Measurements from ENCODE around the gene MAP3K14. TPM values are rescaled to one million over a fixed set of nuclear protein-coding genes. Genes with fewer than 3 reads are reported as not detected.
A peak's percentile ranks its signal among the peaks of the same experiment; 100 is the strongest.

Gene MAP3K14
- total RNA-seq, 1 donor from 2014 or later = 14.8 TPM

DNA sequence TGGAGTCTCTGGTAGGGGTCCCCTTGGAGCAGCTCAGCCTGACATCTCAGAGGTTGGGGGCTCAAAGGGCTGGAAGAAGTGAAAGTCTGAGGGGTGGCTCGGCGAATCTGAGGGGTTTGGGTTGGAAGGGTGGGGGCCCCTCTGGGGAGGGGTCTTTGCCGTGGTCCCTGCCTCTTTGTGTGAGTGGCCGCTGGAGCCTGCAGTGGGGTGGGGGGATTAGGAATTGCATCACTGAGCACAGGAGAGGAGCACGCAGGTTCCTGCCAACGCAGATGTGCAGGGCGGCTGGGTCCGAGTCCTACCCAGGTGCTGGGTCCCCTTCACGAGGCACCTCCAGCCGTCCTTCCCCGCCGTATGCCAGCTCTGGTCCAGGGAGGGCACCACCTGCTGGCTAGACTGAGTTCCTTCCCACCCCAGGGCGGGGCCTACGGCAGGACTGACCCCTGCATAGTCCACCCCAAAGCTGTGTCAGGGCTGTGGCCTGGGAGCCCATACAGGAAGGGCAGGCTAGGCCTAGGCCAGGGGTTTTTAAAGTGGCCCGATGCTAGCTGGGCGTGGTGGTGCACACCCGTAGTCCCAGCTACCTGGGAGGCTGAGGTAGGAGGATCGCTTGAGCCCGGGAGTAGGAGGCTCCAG, 85.2 kb downstream of the MAP3K14 start:
- Histone ChIP-seq H3K27ac (replicated peaks) (peak overlapping the region; percentile 84), H3K4me1 (peaks cover 54% of the 10 kb centered on the region), H3K9me3 (replicated peaks) (no peaks in the 10 kb centered on the region), H3K27me3 (ENCODE audit: low read depth) (no peaks in the 10 kb centered on the region), H3K36me3 (peaks cover 5% of the 10 kb centered on the region), H3K4me3 (no peak overlapping the region)
- intact Hi-C loops (cut with micrococcal nuclease) = no loop called here
- no peak for DNase-seq
- peak; percentile 42 for TF ChIP-seq CTCF (IDR thresholded peaks at IDR 0.05; ENCODE audit: borderline replicate concordance)

DNA sequence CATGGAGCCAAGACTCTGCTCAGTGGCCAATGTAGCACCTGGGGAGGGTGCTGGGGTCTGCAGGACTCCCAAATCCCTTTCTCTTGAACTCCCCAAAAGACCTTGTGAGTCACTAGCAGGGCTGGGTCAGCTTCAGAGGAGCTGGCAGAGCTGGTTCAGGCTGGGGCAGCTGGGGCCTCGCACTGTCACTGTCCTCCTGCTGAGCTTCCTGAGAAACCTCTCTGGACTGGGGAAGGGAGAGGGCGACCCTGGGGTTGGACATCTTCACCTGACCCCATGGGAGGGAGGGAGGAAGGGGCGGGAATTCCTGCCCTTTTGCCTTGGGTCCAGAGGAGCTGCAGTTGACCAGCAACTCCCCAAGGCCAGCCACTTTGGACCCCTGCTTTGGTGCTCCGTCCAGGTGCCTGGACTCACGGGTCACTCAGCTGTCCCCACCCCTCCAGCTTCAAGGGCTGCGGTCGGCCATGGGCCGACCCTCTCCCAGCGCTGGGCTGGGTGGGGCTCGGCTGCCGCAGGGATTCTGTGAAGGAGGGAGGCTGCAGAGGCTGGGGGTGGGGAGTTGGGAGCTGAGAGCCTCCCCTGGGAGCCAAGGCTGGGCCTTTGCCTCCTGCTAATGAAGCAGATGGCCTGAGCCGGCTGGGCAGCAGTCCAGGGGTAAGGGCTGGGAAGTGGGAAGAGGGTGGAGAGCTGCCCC, 85.9 kb downstream of the MAP3K14 start:
- Histone ChIP-seq H3K9me3 (replicated peaks) (no peaks in the 10 kb centered on the region), H3K27ac (replicated peaks) (peak overlapping the region; percentile 84), H3K4me1 (peaks cover 60% of the 10 kb centered on the region), H3K36me3 (no peaks in the 10 kb centered on the region), H3K27me3 (ENCODE audit: low read depth) (no peaks in the 10 kb centered on the region), H3K4me3 (no peak overlapping the region)
- TF ChIP-seq CTCF (IDR thresholded peaks at IDR 0.05; ENCODE audit: borderline replicate concordance) = no peak
- DNase-seq = peak; percentile 77
- intact Hi-C loops (cut with micrococcal nuclease) = no loop called here

DNA sequence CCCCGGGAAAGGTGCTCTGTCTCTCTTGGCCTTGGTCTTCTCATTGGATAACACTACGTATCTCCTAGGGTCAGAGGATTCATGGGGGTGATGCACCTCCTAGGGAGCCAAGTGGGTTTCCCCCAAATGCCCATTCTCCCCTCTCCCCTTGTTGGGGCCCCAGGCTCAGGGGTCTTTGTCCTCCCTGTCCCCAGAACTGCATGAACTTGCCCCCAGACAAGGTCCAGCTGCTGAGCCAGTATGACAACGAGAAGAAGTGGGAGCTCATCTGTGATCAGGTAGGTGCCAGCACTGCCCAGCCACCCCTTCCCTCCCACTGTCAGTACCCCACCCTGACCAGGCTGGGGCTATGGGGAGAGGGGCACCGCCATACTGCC, 86.4 kb downstream of the MAP3K14 start:
- Histone ChIP-seq H3K36me3 (no peaks in the 10 kb centered on the region), H3K27ac (replicated peaks) (peak overlapping the region; percentile 84), H3K4me1 (peaks cover 66% of the 10 kb centered on the region), H3K4me3 (no peak overlapping the region), H3K27me3 (ENCODE audit: low read depth) (no peaks in the 10 kb centered on the region), H3K9me3 (replicated peaks) (no peaks in the 10 kb centered on the region)
- TF ChIP-seq CTCF (IDR thresholded peaks at IDR 0.05; ENCODE audit: borderline replicate concordance) = no peak
- intact Hi-C loops (cut with micrococcal nuclease) = no loop called here
- DNase-seq = no peak

DNA sequence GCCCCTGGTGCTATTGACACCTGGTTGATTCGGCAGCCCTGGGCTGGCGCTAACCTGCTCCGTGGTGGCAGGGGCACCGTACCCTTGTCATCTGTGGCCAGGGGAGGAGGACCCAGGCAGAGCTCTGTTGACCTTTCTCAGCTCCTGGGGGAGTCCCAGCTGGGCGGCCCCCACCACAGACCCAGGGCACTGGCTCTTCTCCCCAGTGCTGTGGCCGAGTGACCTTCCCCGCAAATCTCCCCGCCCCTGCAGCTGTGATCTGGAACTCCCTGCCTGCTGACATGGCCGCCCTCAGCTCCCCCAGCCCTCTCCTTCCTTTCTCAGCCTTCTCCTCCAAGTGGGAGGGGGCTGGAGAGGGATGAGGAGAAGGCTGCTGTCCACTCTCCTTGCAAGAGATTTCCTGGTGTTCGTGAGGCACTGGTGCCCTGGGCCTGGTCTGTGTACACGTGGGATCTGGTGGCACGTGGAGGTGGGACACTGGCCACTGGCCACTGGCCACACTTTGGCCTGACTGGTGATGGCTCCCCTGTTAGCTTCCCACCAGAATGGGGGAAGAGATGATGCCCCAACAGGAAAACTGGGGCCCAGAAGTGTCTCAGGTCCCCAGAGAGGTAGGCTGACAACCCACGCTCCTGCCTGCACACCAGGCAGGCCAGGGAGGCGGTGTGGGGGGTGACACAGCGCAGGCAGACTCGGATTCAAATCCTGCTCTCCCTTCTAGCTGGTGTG, 87.0 kb downstream of the MAP3K14 start:
- no peaks in the 10 kb centered on the region for H3K36me3 ChIP-seq
- peaks cover 71% of the 10 kb centered on the region for H3K4me1 ChIP-seq
- no peak overlapping the region for H3K4me3 ChIP-seq
- intact Hi-C loops (cut with micrococcal nuclease) = no loop called here
- no peaks in the 10 kb centered on the region for H3K9me3 ChIP-seq (replicated peaks)
- peak overlapping the region; percentile 84 for H3K27ac ChIP-seq (replicated peaks)
- peak; percentile 54 for DNase-seq
- H3K27me3 ChIP-seq (ENCODE audit: low read depth) = no peaks in the 10 kb centered on the region
- no peak for TF ChIP-seq CTCF (IDR thresholded peaks at IDR 0.05; ENCODE audit: borderline replicate concordance)

DNA sequence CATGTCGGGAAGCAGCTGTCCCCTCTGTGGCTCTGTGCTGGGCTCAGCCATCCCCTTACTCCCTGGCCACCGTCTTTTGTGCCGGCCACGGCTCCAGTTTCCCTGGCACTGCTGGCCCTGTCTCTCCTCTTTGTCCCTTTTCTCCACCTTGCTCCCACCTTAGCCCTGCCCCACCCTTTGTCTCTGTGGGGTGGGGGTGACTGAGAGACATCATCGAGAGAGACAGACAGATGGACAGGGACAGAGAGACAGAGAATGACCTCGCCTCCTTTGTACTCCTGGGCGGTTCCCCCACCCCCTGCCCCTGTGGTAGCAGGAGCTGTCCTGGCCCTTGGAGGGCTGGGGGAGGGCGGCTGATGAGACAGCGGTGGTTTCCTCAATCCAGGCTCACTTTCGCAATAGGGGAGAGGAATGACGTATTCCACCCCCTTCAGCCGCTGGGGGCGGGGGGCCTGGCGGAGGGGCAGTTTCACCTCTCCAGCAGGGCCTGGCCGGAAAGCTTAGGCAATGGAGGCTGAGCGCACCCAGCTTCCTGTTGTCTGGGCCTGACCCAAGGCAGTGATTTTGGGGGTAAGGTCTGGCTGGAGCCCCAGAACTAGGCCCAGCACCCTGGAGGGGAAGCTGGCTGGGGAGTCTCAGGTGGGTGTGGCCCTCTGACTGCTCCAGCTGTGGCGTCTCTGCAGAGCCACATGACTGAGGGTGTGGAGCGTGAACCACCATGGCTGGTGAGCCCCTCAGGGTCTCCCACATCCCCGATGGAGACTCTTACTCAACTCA, 87.9 kb downstream of the MAP3K14 start:
- H3K27ac ChIP-seq (replicated peaks) = peak overlapping the region; percentile 84
- H3K4me1 ChIP-seq = peaks cover 80% of the 10 kb centered on the region
- peak overlapping the region; percentile 53 for H3K4me3 ChIP-seq
- DNase-seq = peak; percentile 89
- no peaks in the 10 kb centered on the region for H3K9me3 ChIP-seq (replicated peaks)
- TF ChIP-seq CTCF (IDR thresholded peaks at IDR 0.05; ENCODE audit: borderline replicate concordance) = no peak
- intact Hi-C loops (cut with micrococcal nuclease) = no loop called here
- no peaks in the 10 kb centered on the region for H3K36me3 ChIP-seq
- H3K27me3 ChIP-seq (ENCODE audit: low read depth) = no peaks in the 10 kb centered on the region
